Measurements from ENCODE around the gene ABR. TPM values are rescaled to one million over a fixed set of nuclear protein-coding genes. Genes with fewer than 3 reads are reported as not detected.
"Not testable (repeated sequence)": the region's sequence is repeated elsewhere in the genome, so short reads cannot be mapped to it uniquely, and the experiment has no call there.

ABR gene
- total RNA-seq, 1 donor from 2014 or later = 57.8 TPM

- no peak for DNase-seq (ENCODE audit: low read depth, low spot score)
Observed at GRCh38 chr17:1050246-1050995, 129.4 kb downstream of the ABR start.

GRCh38 chr17:1049446-1050225, 130.1 kb downstream of the ABR start:
- DNase-seq (ENCODE audit: low read depth, low spot score) = no peak

GRCh38 chr17:1048516-1049115, 131.2 kb downstream of the ABR start:
- DNase-seq (ENCODE audit: low read depth, low spot score) = not testable (repeated sequence)

- DNase-seq (ENCODE audit: low read depth, low spot score) = no peak
Observed at GRCh38 chr17:1047879-1048470, 131.8 kb downstream of the ABR start.

- no peak for DNase-seq (ENCODE audit: low read depth, low spot score)
Observed at GRCh38 chr17:1047177-1047878, 132.5 kb downstream of the ABR start.

GRCh38 chr17:1045456-1045855, 134.3 kb downstream of the ABR start:
- DNase-seq (ENCODE audit: low read depth, low spot score) = no peak

- DNase-seq (ENCODE audit: low read depth, low spot score) = not testable (repeated sequence)
Observed at GRCh38 chr17:1044387-1045009, 135.3 kb downstream of the ABR start.

- DNase-seq (ENCODE audit: low read depth, low spot score) = peak; percentile 83
Observed at GRCh38 chr17:1043601-1044251, 136.1 kb downstream of the ABR start.

- no peak for DNase-seq (ENCODE audit: low read depth, low spot score)
Observed at GRCh38 chr17:1042486-1042885, 137.3 kb downstream of the ABR start.

- no peak for DNase-seq (ENCODE audit: low read depth, low spot score)
Observed at GRCh38 chr17:1041746-1042145, 138.0 kb downstream of the ABR start.

GRCh38 chr17:1040216-1040600, 139.6 kb downstream of the ABR start:
- DNase-seq (ENCODE audit: low read depth, low spot score) = no peak

GRCh38 chr17:1039511-1040215, 140.1 kb downstream of the ABR start:
- DNase-seq (ENCODE audit: low read depth, low spot score) = peak; percentile 71

GRCh38 chr17:1039123-1039507, 140.7 kb downstream of the ABR start:
- no peak for DNase-seq (ENCODE audit: low read depth, low spot score)

- no peak for DNase-seq (ENCODE audit: low read depth, low spot score)
Observed at GRCh38 chr17:1038459-1039122, 141.2 kb downstream of the ABR start.

- DNase-seq (ENCODE audit: low read depth, low spot score) = no peak
Observed at GRCh38 chr17:1037238-1037879, 142.4 kb downstream of the ABR start.

- no peak for DNase-seq (ENCODE audit: low read depth, low spot score)
Observed at GRCh38 chr17:1036845-1037237, 142.9 kb downstream of the ABR start.

- no peak for DNase-seq (ENCODE audit: low read depth, low spot score)
Observed at GRCh38 chr17:1036171-1036844, 143.5 kb downstream of the ABR start.

- no peak for DNase-seq (ENCODE audit: low read depth, low spot score)
Observed at GRCh38 chr17:1035546-1036170, 144.1 kb downstream of the ABR start.

All from pulmonary artery endothelial cell (primary cell).